Panc1 (cell line): ENCODE data around the gene BABAM2.
"Not testable (repeated sequence)": the region's sequence is repeated elsewhere in the genome, so short reads cannot be mapped to it uniquely, and the experiment has no call there.

Source experiments
- TCF7L2 ChIP-seq: IDR thresholded peaks from 2 replicates; pipeline ENCODE4 v1.6.1; 2011; ENCODE audit warnings: mild to moderate bottlenecking, low read depth, low read length, inconsistent platforms
- TF ChIP-seq, protein P1 (sequence below): fragments of 450-650 bp; IDR thresholded peaks from 2 replicates; pipeline ENCODE4 v1.5.1; 2017; ENCODE audit warnings: mild to moderate bottlenecking

DNA sequence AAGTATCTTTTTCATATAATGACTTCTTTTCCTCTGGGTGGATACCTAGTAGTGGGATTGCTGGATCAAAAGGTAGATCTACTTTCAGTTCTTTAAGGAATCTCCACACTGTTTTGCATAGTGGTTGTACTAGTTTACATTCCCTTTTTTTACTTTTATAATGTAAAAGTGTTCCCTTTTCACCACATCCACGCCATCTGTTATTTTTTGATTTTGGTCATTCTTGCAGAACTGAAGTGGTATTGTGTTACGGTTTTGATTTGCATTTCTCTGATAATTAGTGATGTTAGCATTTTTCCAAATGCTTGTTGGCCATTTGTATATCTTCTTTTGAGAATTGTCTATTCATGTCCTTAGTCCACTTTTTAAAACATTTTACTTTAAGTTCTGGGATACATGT is 127.9 kb downstream of the BABAM2 start:
- TF ChIP-seq, protein P1, sequence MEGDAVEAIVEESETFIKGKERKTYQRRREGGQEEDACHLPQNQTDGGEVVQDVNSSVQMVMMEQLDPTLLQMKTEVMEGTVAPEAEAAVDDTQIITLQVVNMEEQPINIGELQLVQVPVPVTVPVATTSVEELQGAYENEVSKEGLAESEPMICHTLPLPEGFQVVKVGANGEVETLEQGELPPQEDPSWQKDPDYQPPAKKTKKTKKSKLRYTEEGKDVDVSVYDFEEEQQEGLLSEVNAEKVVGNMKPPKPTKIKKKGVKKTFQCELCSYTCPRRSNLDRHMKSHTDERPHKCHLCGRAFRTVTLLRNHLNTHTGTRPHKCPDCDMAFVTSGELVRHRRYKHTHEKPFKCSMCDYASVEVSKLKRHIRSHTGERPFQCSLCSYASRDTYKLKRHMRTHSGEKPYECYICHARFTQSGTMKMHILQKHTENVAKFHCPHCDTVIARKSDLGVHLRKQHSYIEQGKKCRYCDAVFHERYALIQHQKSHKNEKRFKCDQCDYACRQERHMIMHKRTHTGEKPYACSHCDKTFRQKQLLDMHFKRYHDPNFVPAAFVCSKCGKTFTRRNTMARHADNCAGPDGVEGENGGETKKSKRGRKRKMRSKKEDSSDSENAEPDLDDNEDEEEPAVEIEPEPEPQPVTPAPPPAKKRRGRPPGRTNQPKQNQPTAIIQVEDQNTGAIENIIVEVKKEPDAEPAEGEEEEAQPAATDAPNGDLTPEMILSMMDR = not testable (repeated sequence)
- TF ChIP-seq TCF7L2 = not testable (repeated sequence)
